AG08395 (cell line): Measurements from ENCODE around the gene MEGF6.

Experiments used
- DNase-seq: peaks from one replicate; pipeline ENCODE4 v3.0.0; 2012; ENCODE audit warnings: mixed read lengths, low spot score

The MEGF6 gene

DNA sequence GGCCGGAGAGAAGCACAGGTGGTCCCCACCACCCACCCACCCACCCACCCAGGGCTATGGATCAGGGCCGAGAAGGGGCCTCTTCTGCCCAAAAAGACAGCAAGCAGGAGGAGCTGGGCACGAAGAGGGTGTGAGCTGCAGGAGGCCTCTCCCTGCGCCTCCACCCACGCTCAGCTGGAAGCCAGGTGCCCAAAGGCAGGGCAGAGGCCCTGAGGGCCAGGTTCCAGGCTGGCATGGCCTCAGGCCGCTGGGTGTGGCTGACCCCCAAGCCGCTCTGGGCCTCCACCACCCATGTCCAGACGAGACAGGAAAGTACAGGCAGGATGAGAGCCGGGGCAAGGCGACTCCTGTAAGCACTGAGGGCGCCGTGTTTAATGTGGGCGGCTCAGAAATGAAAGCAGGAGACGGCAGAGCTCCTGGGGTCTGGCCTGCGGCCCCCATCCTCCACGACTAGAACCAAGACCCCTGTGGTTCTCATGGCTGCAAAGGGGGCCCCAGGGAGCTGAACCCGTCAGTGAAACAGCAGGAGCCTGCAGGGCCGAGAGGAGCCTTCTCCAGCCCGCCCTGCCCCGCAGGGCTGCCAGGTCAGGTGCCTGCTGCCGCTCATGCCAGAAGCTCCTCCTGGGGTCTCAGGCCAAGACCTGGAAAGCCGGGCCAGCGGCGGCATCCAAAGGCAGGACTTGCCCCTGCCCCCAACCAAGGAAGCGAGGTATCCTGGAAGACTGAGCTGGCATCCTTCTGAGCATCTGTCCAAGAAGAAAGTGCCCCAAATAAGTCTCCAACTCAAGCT is 56.0 kb downstream of the MEGF6 start:
- no peak for DNase-seq

DNA sequence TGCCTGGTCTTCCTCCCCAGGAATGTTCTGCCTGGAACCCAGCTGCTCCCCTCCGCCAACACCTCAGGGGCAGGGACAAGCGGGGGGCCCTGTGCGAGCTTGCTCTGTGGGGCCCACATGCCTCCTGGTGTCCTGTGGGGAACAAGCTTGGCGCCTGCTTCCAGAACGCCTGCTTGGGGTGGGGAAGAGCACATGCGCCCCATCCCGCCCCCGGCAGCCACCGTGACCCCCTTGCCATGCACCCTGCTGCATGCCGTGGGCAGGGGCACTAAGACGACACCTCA is 57.4 kb downstream of the MEGF6 start:
- DNase-seq, result no peak

DNA sequence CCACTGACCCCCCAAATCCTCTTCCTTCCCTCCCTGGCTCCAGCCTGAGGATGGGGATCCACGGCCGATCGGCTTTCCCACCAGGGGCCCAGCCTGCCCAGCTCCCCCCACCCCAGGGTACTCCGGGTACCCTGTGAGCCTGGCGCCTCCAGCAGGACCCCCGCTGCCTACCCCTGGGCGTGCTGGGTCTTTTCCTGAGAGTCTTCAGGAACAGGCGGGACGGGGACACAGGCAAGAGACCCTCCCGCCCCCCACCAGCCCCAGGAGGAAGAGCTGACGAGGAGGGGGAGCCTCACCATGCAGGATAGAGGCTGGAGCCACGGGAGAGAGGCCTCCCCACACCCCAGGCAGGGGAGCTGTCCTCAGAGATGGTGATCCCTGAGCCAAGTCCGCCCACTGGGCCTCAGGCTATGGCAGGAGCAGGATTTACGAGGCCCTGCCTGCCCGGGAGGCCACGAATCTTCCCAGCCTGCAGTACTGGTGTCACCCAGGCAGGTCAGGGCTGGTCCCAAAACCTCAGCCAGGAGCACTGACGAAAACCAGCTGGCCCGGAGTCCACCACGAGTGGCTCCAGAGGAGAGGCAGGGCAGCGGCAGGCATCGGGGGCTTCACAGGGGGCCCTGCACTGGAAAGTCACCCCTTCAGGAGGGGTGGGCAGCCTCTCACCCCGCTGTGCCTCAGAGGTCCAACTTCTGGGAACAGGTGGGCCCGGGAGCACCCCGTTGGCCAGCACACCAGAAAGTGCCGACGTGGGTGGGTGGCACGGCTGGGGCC is 58.0 kb downstream of the MEGF6 start:
- peak; percentile 72 for DNase-seq

DNA sequence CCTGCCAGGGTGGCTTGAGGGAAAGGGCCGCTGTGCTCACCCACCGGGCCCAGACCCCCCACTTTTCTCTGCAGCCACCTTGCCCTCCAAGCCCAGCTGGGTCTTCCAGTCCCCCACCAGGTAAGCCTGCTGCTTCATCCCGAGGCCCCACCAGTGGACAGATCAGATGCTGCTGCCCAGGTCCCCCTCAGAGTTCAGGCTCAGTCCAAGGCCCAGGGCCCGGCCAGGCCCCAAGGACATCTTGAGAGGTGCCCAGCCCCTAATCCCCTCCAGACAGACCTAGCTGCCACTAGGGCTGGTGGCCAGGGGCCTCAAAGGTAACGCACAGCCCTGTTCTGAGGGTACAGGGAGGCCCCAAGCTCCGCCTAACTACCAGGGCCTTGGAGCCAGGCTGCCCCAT is 58.6 kb downstream of the MEGF6 start:
- DNase-seq, result no peak

DNA sequence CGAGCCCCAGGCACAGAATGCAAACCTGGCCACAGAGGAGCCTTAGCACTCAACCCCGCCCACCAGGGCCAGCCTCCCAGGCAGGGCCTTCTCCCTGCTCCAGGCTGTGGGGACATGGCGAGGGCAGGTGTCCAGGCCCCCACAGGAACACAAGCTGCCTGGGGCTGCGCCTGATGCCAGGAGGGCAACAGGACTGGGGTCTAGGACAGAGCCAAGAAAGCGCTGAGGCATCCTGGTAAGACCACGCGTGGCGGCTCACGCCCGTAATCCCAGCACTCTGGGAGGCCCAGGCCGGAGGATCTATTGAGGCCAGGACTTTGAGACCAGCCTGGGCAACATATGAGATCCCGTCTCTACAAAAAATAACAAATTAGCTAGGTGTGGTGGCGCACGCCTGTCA is 59.1 kb downstream of the MEGF6 start:
- no peak for DNase-seq

DNA sequence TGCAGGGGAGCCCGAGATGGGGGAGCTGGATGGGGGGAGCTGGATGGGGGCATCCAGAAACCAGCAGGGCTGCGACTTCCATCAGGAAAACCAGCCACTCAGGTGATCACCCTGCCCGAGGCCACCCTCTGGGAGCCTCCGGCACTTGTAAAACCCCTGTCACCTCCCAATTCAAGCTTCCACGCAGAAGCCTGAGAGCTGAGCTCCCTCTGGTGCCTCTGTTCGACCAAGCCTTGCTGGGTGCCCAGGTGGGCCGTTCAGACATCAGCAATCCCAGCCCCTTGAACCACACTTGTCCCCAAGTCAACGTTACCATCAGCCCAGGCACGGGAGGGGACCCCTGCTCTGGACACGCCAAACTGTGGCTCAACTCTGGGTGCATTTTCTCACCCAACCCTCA is 59.6 kb downstream of the MEGF6 start:
- DNase-seq, result no peak

DNA sequence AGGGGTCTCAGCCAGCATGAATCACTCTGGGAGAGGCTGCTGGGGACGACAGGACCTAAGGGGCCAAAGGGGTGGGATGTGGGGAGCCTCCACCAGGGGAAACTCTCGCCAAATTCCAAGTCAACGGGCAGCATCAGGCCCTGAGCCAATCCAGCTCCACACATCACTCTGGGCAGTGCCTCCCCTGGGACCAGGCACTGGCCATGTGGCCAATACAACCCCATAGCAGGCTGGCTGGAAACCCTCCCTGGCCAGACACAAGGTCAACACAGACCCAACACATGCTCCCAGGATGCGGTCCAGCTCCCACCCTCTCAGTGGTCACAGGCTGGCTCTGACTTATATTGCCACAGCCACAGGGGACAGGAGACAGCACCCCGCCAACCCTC is 60.0 kb downstream of the MEGF6 start:
- no peak for DNase-seq

DNA sequence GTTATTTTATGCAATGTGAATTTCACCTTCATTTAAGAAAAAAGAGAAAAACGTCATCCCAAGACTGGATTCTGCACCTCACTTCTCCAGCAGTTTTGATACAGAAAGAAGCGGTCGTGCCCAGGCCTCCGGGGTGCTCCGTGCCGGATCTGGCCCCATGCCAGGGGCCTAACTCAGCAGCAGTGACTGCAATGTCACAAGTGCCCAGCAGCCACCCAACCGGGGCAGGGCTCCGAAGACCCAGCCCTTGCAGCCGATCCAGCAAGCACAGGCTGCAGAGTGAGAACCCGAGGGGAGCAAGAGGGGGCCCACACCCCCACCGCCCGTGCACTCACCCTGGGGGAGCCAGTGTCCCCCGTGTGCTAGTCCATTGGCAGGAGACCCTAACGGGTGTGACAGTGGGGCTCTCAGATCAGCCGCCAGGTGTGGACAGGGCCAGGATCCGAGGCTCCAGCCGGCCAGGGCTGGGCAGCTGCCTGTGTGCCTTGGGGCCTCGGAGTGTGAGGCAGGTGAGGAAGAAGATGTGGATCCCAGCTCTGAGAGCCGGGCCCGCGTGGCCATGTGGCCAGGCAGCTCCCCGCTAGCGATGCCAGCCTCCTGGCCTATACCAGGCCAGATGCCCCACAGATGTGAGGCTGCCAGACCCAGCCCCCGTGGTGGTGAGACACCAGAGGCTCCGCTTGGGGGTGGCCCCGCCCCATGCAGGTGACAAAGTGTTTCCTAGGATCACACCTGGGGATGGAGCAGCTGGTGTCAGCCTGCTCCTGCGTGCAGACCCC is 60.6 kb downstream of the MEGF6 start:
- no peak for DNase-seq

DNA sequence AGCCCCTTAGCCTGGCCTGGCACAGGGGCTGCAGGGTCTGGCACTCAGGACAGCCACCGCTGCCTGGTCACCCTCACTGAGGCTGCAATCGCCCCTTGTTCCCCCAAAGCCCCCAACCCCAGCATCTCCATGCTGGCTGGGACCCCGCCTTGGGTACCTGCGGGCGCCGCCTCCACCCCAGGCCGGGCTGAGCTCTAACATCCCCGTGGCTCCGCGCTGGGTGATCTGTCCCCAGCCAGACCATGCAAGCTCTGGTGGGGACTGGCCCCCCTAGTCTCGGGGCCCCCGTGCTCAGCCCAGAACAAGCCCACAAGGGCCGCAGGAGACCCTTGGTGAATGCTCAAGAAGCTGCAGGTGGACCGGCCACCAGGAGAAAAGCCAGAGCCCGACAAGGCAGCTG is 62.4 kb downstream of the MEGF6 start:
- DNase-seq, result no peak

DNA sequence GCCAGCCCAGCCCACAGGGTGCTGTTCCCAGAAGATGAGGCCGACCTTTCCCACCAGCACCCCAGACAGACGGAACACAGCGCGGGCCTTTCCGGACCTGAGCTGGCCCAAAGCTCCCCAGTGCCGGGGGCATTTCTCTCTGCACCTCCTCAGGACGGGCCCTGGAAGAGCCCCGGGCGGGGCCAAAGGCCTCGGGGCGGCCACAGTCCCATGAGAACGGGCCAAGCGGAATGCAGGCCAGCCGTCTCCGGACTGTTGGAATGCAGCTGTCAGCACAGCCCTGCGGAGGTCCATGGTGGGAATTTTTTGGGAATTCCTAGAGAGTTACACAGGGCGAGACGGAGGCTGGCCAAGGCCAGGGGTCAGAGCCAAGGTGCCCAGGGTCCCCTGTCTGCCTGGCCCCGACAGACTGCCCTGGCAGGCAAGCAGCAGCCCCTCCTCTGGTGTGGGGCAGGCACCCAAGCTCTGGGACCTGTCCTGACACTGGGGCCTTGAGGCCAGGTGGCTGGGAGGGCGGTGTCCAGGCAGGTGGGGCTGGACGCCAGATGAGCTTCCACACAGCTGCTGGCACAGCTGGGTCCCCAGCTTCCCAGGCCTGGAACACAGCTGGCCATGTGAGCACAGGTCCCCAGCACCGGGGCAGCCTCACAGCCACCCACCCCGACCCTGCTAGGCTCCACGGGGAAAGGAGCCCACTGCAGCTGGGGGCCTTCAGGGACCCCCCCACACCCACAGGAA is 63.0 kb downstream of the MEGF6 start:
- DNase-seq, result peak; percentile 85

DNA sequence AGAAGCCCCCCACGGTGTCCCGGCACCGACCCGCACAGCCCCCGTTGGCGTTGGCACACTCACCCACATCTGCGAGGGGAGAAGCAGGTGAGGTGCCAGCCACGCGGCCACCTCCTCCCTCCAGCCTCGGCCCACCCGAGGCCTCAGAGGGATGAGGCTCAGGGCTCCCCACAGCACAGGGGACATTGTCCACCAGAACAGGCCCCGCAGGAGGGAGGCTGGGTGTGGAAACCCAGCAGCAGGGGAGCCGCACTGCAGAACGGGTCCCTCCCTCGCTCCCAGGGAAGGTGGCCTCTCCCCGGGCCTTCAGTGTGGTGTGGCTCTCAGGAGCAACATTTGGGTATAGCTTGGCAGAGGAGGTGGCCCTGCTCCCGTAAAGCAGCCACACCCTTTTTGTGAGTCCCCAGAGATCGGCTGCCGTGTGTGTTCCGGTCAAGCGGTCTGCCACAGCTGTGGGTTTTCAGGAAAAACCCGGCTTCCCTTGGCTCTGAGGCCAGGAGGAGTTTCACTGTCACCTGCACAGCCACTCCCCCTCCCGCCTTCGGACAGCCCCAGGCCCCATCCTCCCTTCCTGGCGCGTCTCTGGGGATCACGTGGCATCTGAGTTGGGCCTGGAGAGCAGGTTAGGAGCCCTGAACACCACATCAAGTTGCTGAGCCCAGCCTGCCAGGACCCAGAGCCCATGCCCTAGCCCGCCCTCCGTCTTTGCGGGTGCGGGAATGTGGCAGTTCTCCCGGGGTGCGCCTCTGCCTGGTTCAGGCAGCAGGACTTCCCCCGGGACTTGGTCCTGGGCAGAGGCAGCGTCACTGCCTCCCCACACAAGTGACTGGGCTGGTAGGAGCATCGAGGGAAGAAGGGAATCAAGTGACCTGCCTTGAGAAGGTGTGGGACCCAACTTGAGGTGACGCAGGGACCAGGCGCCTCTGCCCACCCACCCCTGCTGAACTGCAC is 64.0 kb downstream of the MEGF6 start:
- DNase-seq, result no peak

DNA sequence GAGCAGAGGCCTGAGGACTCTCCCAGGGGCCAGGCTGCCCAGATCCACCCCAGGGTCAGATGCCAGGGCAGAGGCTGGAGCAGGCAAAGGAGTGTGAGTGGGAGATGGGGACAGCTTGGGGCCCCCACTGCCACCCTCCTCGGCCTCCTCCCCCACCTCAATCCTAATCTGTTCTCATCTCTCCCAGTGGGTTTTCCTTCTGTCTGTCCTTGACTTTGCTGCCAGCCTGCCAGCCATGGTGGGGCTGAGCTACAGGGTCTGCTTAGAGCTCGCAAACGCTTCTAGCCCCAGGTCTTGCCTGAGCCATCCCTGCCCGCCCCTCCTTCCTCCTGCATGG is 65.3 kb downstream of the MEGF6 start:
- no peak for DNase-seq

DNA sequence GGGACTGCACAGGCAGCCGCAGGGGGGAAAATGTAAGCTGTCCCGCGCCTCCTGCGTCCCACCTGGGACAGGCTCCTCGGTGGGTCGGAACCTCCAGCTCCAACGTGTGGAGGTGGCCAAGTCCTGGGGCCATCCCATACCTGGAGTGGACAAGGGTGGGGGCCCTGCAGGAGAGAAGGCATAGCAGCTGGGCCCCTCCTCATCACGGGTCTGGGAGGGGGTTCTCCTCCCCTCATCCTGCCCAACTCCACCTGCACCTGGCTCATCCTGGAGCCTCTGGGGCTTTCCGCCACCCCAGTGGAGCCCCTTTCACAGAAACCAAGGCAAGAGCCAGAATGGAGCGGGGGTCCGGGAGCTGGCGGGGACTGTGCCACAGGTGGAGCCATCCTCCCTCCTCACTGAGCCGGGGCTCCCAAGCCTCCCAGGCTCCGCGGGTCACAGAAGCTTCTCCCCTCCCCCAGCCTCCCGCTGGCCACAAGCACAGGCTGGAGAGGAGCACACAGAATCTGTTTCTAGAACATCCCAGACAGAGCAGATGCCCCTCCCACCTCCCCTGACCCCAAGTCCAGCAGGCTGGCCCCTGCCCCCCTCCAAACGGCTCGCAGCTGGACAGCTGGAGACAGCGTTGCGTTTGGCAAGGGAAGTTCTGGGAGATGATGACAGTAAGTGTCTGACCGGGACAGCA is 65.8 kb downstream of the MEGF6 start:
- peak; percentile 46 for DNase-seq

DNA sequence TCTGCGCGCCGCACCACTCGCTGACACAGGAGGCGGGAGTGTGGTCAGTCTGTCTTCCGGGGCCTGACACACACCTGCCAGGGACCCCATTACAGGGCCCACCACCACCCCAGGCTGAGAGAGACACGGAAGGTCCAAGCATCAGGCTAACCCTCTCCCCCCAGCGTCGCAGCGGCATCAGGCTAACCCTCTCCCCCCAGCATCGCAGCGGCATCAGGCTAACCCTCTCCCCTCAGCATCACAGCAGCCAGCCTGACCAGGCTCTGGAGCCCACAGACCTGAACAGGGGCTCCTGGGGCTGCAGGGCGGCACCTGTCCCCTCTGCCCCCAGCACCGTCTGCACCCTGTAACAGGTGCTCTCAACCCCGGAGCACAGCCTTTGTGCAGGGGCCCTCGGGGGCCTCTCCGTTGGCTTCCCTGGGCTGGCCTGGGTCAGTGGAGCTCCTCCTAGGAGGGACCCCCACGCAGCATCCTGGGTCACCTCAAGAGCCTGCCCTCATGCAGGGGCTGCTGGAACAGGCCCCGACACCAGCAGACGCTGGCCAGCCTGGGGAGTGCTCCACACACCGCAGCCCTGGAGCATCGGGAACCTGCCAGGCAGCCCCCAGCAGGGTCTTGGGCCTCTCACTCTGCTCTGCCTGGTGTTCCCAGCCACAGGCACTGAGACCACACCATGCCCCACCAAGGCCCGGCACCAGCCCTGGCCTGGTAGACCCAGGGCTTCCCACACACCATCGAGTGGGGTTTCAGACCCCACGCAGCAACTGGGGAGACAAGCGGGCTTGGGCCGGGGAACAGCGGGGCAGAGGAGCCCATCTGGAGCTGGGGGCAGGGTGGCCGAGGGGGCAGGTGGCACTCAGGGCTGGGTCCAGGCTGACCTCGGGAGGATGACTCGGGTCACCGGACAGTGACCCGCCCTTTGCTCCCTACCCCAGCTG is 67.0 kb downstream of the MEGF6 start:
- no peak for DNase-seq

DNA sequence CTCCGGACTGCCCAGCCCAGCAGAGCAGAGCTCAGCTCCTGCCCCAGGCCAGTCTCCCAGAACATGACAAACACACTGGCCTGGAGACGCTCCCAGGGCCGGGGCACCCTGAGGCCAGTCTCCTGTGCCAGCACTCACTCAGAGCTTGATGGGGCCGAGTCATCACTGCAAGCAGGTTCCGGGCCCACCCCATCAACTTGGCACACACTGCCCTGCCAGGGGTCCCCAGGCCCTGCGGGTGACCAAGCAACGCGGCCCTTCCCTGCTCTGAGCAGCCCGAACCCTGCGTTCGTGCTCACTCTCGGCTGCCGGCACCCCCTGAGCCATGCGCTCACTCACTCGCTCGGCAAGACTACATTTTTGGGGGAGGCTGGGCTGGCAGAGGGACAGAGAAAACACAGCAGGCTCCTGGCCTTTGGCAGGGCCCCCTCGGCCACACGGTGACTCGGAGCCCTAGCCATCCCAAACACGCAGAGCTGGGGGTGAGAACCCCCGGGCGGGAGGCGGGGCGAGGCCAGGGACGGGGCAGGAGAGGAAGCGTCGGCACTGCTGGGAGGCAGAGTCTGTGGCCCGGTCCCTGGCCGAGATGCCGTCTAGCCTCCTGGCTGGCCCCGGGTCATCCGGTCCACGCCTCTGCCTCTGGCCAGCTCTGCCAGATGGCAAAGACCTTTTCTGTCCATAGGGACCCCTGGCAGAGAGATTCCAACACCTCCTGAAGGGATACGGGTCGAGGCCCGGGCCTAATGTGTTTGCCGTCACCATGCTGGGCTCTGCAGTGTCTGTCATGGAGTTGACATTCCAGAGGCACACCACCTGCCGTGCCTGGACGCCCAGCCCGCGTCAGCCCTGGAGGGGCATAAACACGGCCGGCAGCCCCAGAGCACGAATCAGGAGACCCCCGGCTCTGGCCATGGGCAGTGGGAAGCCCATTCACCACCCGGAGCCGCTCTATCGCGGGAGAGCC is 68.0 kb downstream of the MEGF6 start:
- DNase-seq, result peak; percentile 98

DNA sequence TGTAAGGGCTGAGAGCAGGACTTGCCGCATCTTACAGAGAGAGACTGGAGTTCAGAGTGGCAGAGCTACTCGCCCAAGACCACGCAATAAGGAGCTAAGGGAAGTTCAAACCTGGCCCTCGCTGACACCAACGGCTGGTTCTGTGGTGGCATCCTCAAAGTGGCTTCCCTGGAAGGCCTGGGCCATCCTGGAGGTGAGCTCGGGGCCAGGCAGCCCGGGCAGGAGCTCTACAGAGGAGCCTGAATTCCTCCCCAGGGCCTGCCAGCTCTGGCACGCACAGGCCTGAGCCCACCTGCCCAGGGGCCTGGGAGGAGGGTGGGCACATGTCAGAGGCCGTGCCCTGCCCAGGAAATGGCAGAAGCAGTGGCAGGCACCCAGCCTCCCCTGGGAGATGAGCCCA is 68.6 kb downstream of the MEGF6 start:
- DNase-seq, result no peak

DNA sequence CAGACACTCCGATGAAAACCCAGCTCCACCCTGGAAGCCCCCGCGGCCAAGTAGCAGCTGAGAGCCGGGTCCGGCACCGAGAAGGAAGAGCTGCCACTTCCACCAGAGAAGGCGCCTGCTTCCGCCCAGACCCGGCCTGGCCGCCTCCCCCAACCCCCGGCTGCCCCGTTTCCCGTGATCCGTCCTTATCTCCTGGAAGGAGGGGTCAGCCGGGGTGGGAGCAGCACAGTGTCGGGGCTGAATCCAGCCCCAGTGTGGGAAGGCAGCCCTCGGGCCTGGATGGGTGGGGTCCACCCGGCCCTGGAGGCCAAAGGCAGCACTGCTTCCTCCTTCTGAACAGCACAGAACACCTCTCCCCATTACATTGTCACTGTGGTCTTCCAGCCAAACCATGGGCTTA is 69.4 kb downstream of the MEGF6 start:
- no peak for DNase-seq

DNA sequence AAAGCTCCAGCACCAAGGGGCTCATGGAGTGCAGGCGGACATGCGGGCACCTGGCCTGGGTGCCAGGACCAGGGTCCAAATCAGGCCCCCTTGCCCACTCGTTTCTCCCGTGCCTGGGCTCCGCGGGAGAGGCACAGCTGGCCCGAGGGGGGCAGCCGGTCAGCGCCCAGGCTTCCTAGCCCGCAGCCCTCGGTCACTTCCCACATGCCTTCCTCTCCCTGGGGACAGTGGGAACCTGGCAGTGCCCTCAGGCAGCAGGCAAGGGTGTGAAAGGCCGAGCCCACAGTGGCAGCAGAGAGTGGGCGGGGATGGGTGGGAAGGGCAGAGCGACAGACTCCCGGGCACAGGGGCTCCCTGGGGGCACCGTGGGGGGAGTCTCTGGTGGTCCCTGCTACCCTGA is 69.8 kb downstream of the MEGF6 start:
- no peak for DNase-seq
